Spleen (tissue), 11 donors: ENCODE results near the gene DDR2. TPM values are rescaled to one million over a fixed set of nuclear protein-coding genes. Genes with fewer than 3 reads are reported as not detected.

Source experiments
- DNase-seq: peaks from one replicate; pipeline ENCODE4 v3.0.0-alpha.2; 2020
- H3K27ac ChIP-seq, 8 donors: fragments of 200-600 bp; sonication (generic) in 7 of 8; 1 replicate in 4 of 8; 2 replicates in 4 of 8; pipeline versions ENCODE4 v1.5.0 to v1.8.0; 2016 to 2021; ENCODE audit warnings: inconsistent platforms in 4 of 8, mild to moderate bottlenecking in 4 of 8, moderate library complexity in 1 of 8
- H3K27me3 ChIP-seq, 7 donors: fragments of 200-600 bp; sonication (generic) in 6 of 7; replicated peaks in 1 of 7; 1 replicate in 4 of 7; 2 replicates in 3 of 7; pipeline versions ENCODE4 v1.5.0 to v1.8.0; 2016 to 2021; ENCODE audit warnings: inconsistent platforms in 3 of 7, mild to moderate bottlenecking in 1 of 7
- H3K36me3 ChIP-seq, 6 donors: fragments of 200-600 bp; sonication (generic) in 5 of 6; 1 replicate in 4 of 6; 2 replicates in 2 of 6; pipeline versions ENCODE4 v1.5.0 to v1.8.0; 2016 to 2021; ENCODE audit warnings: inconsistent platforms in 2 of 6
- H3K4me1 ChIP-seq, 6 donors: fragments of 200-600 bp; sonication (generic) in 5 of 6; 1 replicate in 3 of 6; 2 replicates in 3 of 6; pipeline versions ENCODE4 v1.5.0 to v1.8.0; 2016 to 2021; ENCODE audit warnings: inconsistent platforms in 3 of 6
- H3K4me3 ChIP-seq, 8 donors: fragments of 200-600 bp; sonication (generic) in 7 of 8; 1 replicate in 4 of 8; 2 replicates in 4 of 8; pipeline versions ENCODE4 v1.5.0 to v1.8.0; 2016 to 2021; ENCODE audit warnings: inconsistent platforms in 4 of 8, mild to moderate bottlenecking in 4 of 8, moderate library complexity in 2 of 8
- H3K9me3 ChIP-seq, 8 donors: fragments of 200-600 bp; sonication (generic) in 7 of 8; 1 replicate in 4 of 8; 2 replicates in 4 of 8; pipeline versions ENCODE4 v1.5.0 to v1.8.0; 2016 to 2021; ENCODE audit warnings: inconsistent platforms in 4 of 8
- POLR2A ChIP-seq, 3 donors: fragments of 450-650 bp; IDR thresholded peaks; one replicate each; pipeline ENCODE4 v1.5.1; 2017; ENCODE audit warnings: antibody characterized with exemption in 3 of 3, mild to moderate bottlenecking in 1 of 3
- POLR2AphosphoS5 ChIP-seq, 3 donors: sonication (generic); formaldehyde crosslinking; IDR thresholded peaks; one replicate each; pipeline ENCODE4 v1.5.1; 2017; ENCODE audit warnings: antibody characterized with exemption in 3 of 3
- WGBS, 5 donors: extraction: QIAGEN DNeasy Blood & Tissue Kit in 3 of 5; methylation state at CpG; one replicate each; pipeline versions ENCODE4 v1.1.5 to v1.1.7; 2013 to 2018; 5-methylcytosine and 5-hydroxymethylcytosine counted together
- intact Hi-C: fragments of 100-400 bp; cut with DNase I; formaldehyde crosslinking; loops from one replicate; pipeline ENCODE4 v1.15.0; 2023; ENCODE audit warnings: low total_unique reads
- polyA plus RNA-seq, 3 donors: library from polyadenylated mRNA; stranded (reverse); fragments of 200-250 nt; gene quantifications; one replicate each; pipeline ENCODE4 v1.2.1, GENCODE V29; 2013
- total RNA-seq, 7 donors: library from RNA; depleted of rRNA in 3 of 7; stranded (reverse); fragments of >200 nt in 3 of 7; fragmentation: NEBNext Ultra II Directional in 4 of 7; extraction: Animal tissue kit (Norgen Biotek cat#: 25700) in 4 of 7; gene quantifications; one replicate each; pipeline versions ENCODE4 v1.1.0 to v1.2.1, GENCODE V29; 2016 to 2021
- TF ChIP-seq, protein P1 (sequence below), 11 experiments: fragments of 200-600 bp in 7 of 11; fragments of 450-650 bp in 4 of 11; sonication (generic) in 4 of 11; IDR thresholded peaks in 8 of 11; conservative IDR thresholded peaks in 3 of 11; 1 replicate in 7 of 11; 2 replicates in 4 of 11; pipeline versions ENCODE4 v1.4.0 to v1.8.0; 2016 to 2021; ENCODE audit warnings: antibody characterized with exemption in 11 of 11, inconsistent platforms in 4 of 11, mild to moderate bottlenecking in 1 of 11
- donor health status: healthy with polysubstance abuse.
- donor health status: DM: no; HTN: no; CAD: no; lungs with moderate emphysema.
- donor health status: DM: no; HTN: no; CAD: no.
- donor health status: Bipolar disorder and iron deficiency.
- donor health status: healthy.
- donor health status: DM: no; HTN: no; CAD: no.
- donor health status: DM: yes; HTN: yes; CAD: no.

The DDR2 gene
- total and polyA plus RNA-seq, 10 donors = 1.1 to 20.8 (median 10.8) TPM

GRCh38 chr1:162621256-162621655 is 11.0 kb upstream of the DDR2 start:
- no peaks in the 10 kb centered on the region for H3K4me1 ChIP-seq
- H3K36me3 ChIP-seq = no peaks in the 10 kb centered on the region
- TF ChIP-seq POLR2AphosphoS5 (IDR thresholded peaks at IDR 0.05) (no peak), POLR2A (IDR thresholded peaks at IDR 0.05) (no peak)
- TF ChIP-seq, protein P1, sequence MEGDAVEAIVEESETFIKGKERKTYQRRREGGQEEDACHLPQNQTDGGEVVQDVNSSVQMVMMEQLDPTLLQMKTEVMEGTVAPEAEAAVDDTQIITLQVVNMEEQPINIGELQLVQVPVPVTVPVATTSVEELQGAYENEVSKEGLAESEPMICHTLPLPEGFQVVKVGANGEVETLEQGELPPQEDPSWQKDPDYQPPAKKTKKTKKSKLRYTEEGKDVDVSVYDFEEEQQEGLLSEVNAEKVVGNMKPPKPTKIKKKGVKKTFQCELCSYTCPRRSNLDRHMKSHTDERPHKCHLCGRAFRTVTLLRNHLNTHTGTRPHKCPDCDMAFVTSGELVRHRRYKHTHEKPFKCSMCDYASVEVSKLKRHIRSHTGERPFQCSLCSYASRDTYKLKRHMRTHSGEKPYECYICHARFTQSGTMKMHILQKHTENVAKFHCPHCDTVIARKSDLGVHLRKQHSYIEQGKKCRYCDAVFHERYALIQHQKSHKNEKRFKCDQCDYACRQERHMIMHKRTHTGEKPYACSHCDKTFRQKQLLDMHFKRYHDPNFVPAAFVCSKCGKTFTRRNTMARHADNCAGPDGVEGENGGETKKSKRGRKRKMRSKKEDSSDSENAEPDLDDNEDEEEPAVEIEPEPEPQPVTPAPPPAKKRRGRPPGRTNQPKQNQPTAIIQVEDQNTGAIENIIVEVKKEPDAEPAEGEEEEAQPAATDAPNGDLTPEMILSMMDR (IDR thresholded peaks at IDR 0.05 in 8 of 11, conservative IDR thresholded peaks at IDR 0.05 in 3 of 11) = no peak
- no peaks in the 10 kb centered on the region for H3K27me3 ChIP-seq
- H3K4me3 ChIP-seq = no peak overlapping the region
- no peak for DNase-seq
- H3K27ac ChIP-seq = no peak overlapping the region
- intact Hi-C loops = no loop called here
- H3K9me3 ChIP-seq = peaks cover 3 to 24% (median 22%) of the 10 kb centered on the region in 8 donors

DNA sequence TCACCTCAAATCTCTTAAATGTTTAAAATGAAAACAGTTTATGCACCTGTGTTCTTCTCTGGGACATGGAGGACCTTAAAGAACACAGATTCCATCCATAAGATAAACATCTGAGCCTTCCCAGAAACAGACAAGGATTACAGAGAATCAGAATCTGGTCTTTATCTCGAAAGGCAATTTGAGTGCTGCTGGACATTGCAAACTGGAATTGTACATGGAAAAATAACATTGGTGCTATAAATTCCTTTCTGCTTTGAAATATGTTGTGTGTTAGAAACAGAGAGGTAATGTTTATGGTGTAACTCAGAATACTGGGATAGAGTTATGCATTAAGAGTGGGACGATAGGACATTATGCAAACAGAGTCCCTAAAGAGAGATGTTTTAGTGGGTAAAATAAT is 6.6 kb upstream of the DDR2 start:
- H3K27me3 ChIP-seq = no peaks in the 10 kb centered on the region
- intact Hi-C loops = no loop called here
- no peaks in the 10 kb centered on the region for H3K9me3 ChIP-seq
- TF ChIP-seq, protein P1 (IDR thresholded peaks at IDR 0.05 in 8 of 11, conservative IDR thresholded peaks at IDR 0.05 in 3 of 11) = no peak
- TF ChIP-seq POLR2A (IDR thresholded peaks at IDR 0.05) = no peak
- TF ChIP-seq POLR2AphosphoS5 (IDR thresholded peaks at IDR 0.05) = no peak
- no peaks in the 10 kb centered on the region for H3K36me3 ChIP-seq
- no peak overlapping the region for H3K4me3 ChIP-seq
- WGBS, 5 donors = 83 to 92% (median 88%) methylated on average over 2 of the region's 2 CpGs
- H3K4me1 ChIP-seq = peaks cover 0 to 4% (median 0%) of the 10 kb centered on the region in 6 donors
- H3K27ac ChIP-seq = no peak overlapping the region
- no peak for DNase-seq

GRCh38 chr1:162626094-162626493 is 6.2 kb upstream of the DDR2 start:
- H3K9me3 ChIP-seq = no peaks in the 10 kb centered on the region
- TF ChIP-seq, protein P1 (IDR thresholded peaks at IDR 0.05 in 8 of 11, conservative IDR thresholded peaks at IDR 0.05 in 3 of 11) = no peak
- TF ChIP-seq POLR2AphosphoS5 (IDR thresholded peaks at IDR 0.05) (no peak), POLR2A (IDR thresholded peaks at IDR 0.05) (no peak)

GRCh38 chr1:162626761-162627160 is 5.5 kb upstream of the DDR2 start:
- DNase-seq = no peak
- Histone ChIP-seq H3K27ac (peak overlapping the region in 1 of 8 donors; percentile 28), H3K4me1 (peaks cover 0 to 4% (median 0%) of the 10 kb centered on the region in 6 donors), H3K36me3 (no peaks in the 10 kb centered on the region), H3K4me3 (peak overlapping the region in 2 of 8 donors; percentile 10 to 14), H3K27me3 (no peaks in the 10 kb centered on the region), H3K9me3 (no peaks in the 10 kb centered on the region)
- intact Hi-C loops = no loop called here
- 16 to 49% (median 35%) methylated on average over 2 of the region's 2 CpGs for WGBS, 5 donors
- TF ChIP-seq, protein P1 (IDR thresholded peaks at IDR 0.05 in 8 of 11, conservative IDR thresholded peaks at IDR 0.05 in 3 of 11) = no peak
- TF ChIP-seq POLR2A (IDR thresholded peaks at IDR 0.05) (no peak), POLR2AphosphoS5 (IDR thresholded peaks at IDR 0.05) (no peak)

More at GRCh38 chr1:162626094-162626493, 6.2 kb upstream of the DDR2 start:
- no peaks in the 10 kb centered on the region for H3K27me3 ChIP-seq
- H3K36me3 ChIP-seq = no peaks in the 10 kb centered on the region
- DNase-seq = no peak
- 64 to 70% (median 67%) methylated on average over 2 of the region's 2 CpGs for WGBS, 5 donors
- intact Hi-C loops = no loop called here
- H3K27ac ChIP-seq = peak overlapping the region in 1 of 8 donors; percentile 28
- peaks cover 0 to 4% (median 0%) of the 10 kb centered on the region in 6 donors for H3K4me1 ChIP-seq
- no peak overlapping the region for H3K4me3 ChIP-seq
